GM23338 (cell line): ENCODE measurements around the gene KLHL13. TPM values are rescaled to one million over a fixed set of nuclear protein-coding genes. Genes with fewer than 3 reads are reported as not detected.
"Not testable (repeated sequence)": the region's sequence is repeated elsewhere in the genome, so short reads cannot be mapped to it uniquely, and the experiment has no call there.

Source experiments
- ATAC-seq: fragments of 200-7000 bp; cut with Tn5 transposase; 3 replicates; pipeline ENCODE4 v1.9.1; 2020
- DNase-seq: peaks from one replicate; pipeline ENCODE4 v3.0.0-alpha.2; 2015; ENCODE audit warnings: low spot score
- H2AFZ ChIP-seq: fragments of 200-600 bp; sonication (generic); 2 replicates; pipeline ENCODE4 v1.8.0; 2016; ENCODE audit warnings: antibody characterized with exemption, mild to moderate bottlenecking, moderate library complexity
- H3F3A ChIP-seq: fragments of 200-600 bp; sonication (generic); replicated peaks from 2 replicates; pipeline ENCODE4 v1.8.0; 2017; ENCODE audit warnings: antibody characterized with exemption, mixed run types, low read depth
- H3K27ac ChIP-seq: fragments of 200-600 bp; sonication (generic); 2 replicates; pipeline ENCODE4 v1.6.1; 2016; ENCODE audit warnings: low read depth
- H3K27me3 ChIP-seq: fragments of 200-600 bp; sonication (generic); 2 replicates; pipeline ENCODE4 v1.8.0; 2016; ENCODE audit warnings: mild to moderate bottlenecking, mixed run types, moderate library complexity; ENCODE audit not compliant: insufficient read depth
- H3K36me3 ChIP-seq: fragments of 200-600 bp; sonication (generic); 2 replicates; pipeline ENCODE4 v1.8.0; 2016; ENCODE audit warnings: mild to moderate bottlenecking; ENCODE audit not compliant: insufficient read depth
- H3K4me1 ChIP-seq: fragments of 200-600 bp; sonication (generic); 2 replicates; pipeline ENCODE4 v1.8.0; 2016; ENCODE audit warnings: mild to moderate bottlenecking, moderate library complexity; ENCODE audit not compliant: insufficient read depth
- H3K4me2 ChIP-seq: fragments of 200-600 bp; sonication (generic); 2 replicates; pipeline ENCODE4 v1.7.1; 2017; ENCODE audit warnings: mixed run types
- H3K4me3 ChIP-seq: fragments of 200-600 bp; sonication (generic); 2 replicates; pipeline ENCODE4 v1.6.1; 2016; ENCODE audit warnings: mixed run types
- H3K79me2 ChIP-seq: fragments of 200-600 bp; sonication (generic); replicated peaks from 2 replicates; pipeline ENCODE4 v1.8.0; 2017; ENCODE audit warnings: mild to moderate bottlenecking; ENCODE audit not compliant: insufficient read depth
- H3K9me2 ChIP-seq: fragments of 200-600 bp; sonication (generic); 2 replicates; pipeline ENCODE4 v1.8.0; 2017; ENCODE audit not compliant: insufficient read depth
- H4K20me1 ChIP-seq: fragments of 200-600 bp; sonication (generic); replicated peaks from 2 replicates; pipeline ENCODE4 v1.8.0; 2017; ENCODE audit warnings: mild to moderate bottlenecking; ENCODE audit not compliant: insufficient read depth
- H3K27ac Mint-ChIP-seq: 2 replicates; pipeline ENCODE4 v1.8.0; 2020; ENCODE audit warnings: inconsistent platforms, mild to moderate bottlenecking, moderate library complexity, mixed read lengths
- H3K27me3 Mint-ChIP-seq: 3 replicates; pipeline ENCODE4 v1.8.0; 2022; ENCODE audit warnings: low read depth, mild to moderate bottlenecking, moderate library complexity, mixed read lengths, inconsistent platforms; ENCODE audit not compliant: insufficient read depth, poor library complexity
- H3K36me3 Mint-ChIP-seq: 3 replicates; pipeline ENCODE4 v1.8.0; 2021; ENCODE audit warnings: low read depth, mild to moderate bottlenecking, inconsistent platforms, moderate library complexity, mixed read lengths
- H3K4me1 Mint-ChIP-seq: 3 replicates; pipeline ENCODE4 v1.8.0; 2020; ENCODE audit warnings: mild to moderate bottlenecking, inconsistent platforms, mixed read lengths
- H3K4me3 Mint-ChIP-seq: 3 replicates; pipeline ENCODE4 v1.8.0; 2021; ENCODE audit warnings: moderate library complexity, mild to moderate bottlenecking, inconsistent platforms, mixed read lengths
- H3K9me3 Mint-ChIP-seq: 3 replicates; pipeline ENCODE4 v1.8.0; 2020; ENCODE audit warnings: moderate library complexity, mild to moderate bottlenecking, inconsistent platforms, mixed read lengths
- CREB1 ChIP-seq: fragments of 250-450 bp; sonication (Bioruptor Pico); IDR thresholded peaks from 2 replicates; pipeline ENCODE4 v1.5.0; 2020; ENCODE audit warnings: low read depth, mild to moderate bottlenecking, moderate library complexity
- NANOG ChIP-seq: IDR thresholded peaks from 2 replicates; pipeline ENCODE4 v1.6.1; 2016; ENCODE audit warnings: antibody characterized with exemption, borderline replicate concordance
- POLR2AphosphoS5 ChIP-seq: IDR thresholded peaks from 2 replicates; pipeline ENCODE4 v1.6.1; 2016; ENCODE audit warnings: antibody characterized with exemption, low read depth
- ZNF462 ChIP-seq: fragments of 250-450 bp; sonication (Bioruptor Pico); IDR thresholded peaks from 2 replicates; pipeline ENCODE4 v1.5.0; 2020; ENCODE audit warnings: mild to moderate bottlenecking, moderate library complexity
- polyA plus RNA-seq: library from polyadenylated mRNA; unstranded; fragments of >200 nt; fragmentation: Nextera tagmentation; extraction: Ambion mirVana; gene quantifications from 2 replicates; pipeline ENCODE4 v1.2.1, GENCODE V29; 2016
- total RNA-seq: library from RNA; depleted of rRNA; stranded (reverse); fragments of >200 nt; shearing (Covaris generic); gene quantifications from 2 replicates; pipeline ENCODE4 v1.2.3, GENCODE V29; 2014
- TF ChIP-seq, protein P1 (sequence below), 2 experiments: fragments of 200-600 bp in 1 of 2; sonication (generic) in 1 of 2; conservative IDR thresholded peaks; 2 replicates each; pipeline versions ENCODE4 v1.5.1 to v1.6.1; 2016 to 2017; ENCODE audit warnings: antibody characterized with exemption in 2 of 2, low read depth in 2 of 2, mild to moderate bottlenecking in 2 of 2, moderate library complexity in 1 of 2
- TF ChIP-seq, protein P2 (sequence below): IDR thresholded peaks from 2 replicates; pipeline ENCODE4 v1.6.1; 2016; ENCODE audit warnings: antibody characterized with exemption
- TF ChIP-seq, protein P3 (sequence below): IDR thresholded peaks from one replicate; pipeline ENCODE4 v1.6.1; 2018; ENCODE audit warnings: antibody characterized with exemption; ENCODE audit not compliant: unreplicated experiment

Gene KLHL13
- total and polyA plus RNA-seq, 2 experiments from 2014 or later = 5.9 to 10.9 TPM

DNA sequence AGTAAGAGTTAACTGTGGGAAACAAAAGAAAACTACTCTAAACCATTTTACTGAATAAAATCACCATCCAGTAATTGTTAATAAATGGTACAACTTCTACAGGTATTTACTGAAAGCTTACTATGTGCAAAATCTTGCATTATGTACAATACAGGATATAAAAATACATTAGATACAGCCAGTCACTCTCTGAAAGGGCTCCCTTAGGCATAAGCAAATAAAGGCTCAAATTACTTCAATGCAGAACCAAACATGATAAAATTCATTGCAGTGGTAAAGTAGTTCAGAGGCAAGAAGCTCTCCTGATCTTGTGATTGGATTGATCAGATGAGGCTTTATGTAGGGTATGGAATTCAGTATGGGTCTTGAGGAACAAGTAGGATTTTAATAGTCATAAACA lies 100.2 kb downstream of the KLHL13 start (continued):
- TF ChIP-seq ZNF462 = no peak
- no peak for TF ChIP-seq NANOG

GRCh38 chrX:118002417-118002816 lies 114.2 kb downstream of the KLHL13 start:
- H3K4me3 ChIP-seq, H3F3A ChIP-seq, H3K36me3 ChIP-seq, H4K20me1 ChIP-seq, DNase-seq, H3K4me2 ChIP-seq, H3K27me3 Mint-ChIP-seq, H3K36me3 Mint-ChIP-seq, H3K27ac Mint-ChIP-seq, H3K9me3 Mint-ChIP-seq, H3K79me2 ChIP-seq, H3K4me1 Mint-ChIP-seq, H3K27me3 ChIP-seq, H3K9me2 ChIP-seq, H3K4me3 Mint-ChIP-seq, H3K4me1 ChIP-seq, ATAC-seq, H3K27ac ChIP-seq, H2AFZ ChIP-seq: not testable (repeated sequence)

DNA sequence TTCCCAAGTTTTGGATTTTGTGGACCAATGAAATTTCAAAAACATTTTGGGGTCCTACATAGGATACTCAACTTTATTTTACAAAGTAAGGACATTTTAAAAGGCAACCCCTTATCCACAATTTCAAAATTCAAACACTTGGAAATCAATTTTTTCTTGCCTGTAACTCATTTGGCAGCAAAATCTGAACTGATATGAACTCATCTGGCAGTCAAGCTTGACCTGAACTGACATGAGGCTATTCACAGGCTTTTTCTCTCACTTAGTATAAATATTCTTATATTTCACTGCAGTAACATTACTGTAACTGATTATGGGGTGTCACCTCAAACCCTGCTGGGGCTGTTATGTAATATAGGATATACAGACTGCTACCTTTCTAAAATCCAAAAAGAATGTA lies 116.1 kb downstream of the KLHL13 start:
- no peaks in the 10 kb centered on the region for H3K36me3 ChIP-seq
- H3K27me3 ChIP-seq = no peaks in the 10 kb centered on the region
- H4K20me1 ChIP-seq = no peaks in the 10 kb centered on the region
- no peaks in the 10 kb centered on the region for H3K4me1 ChIP-seq
- H2AFZ ChIP-seq = no peak overlapping the region
- no peak overlapping the region for H3K27ac ChIP-seq
- no peaks in the 10 kb centered on the region for H3K4me1 Mint-ChIP-seq
- no peak for DNase-seq
- H3K27me3 Mint-ChIP-seq = no peaks in the 10 kb centered on the region
- H3K4me3 Mint-ChIP-seq = no peak overlapping the region
- H3K79me2 ChIP-seq = no peaks in the 10 kb centered on the region
- H3K9me2 ChIP-seq = no peaks in the 10 kb centered on the region
- H3K4me3 ChIP-seq = no peak overlapping the region
- H3F3A ChIP-seq = no peaks in the 10 kb centered on the region
- no peak overlapping the region for H3K4me2 ChIP-seq
- no peak for ATAC-seq
- no peak for TF ChIP-seq NANOG
- TF ChIP-seq POLR2AphosphoS5 = no peak
- TF ChIP-seq, protein P1, sequence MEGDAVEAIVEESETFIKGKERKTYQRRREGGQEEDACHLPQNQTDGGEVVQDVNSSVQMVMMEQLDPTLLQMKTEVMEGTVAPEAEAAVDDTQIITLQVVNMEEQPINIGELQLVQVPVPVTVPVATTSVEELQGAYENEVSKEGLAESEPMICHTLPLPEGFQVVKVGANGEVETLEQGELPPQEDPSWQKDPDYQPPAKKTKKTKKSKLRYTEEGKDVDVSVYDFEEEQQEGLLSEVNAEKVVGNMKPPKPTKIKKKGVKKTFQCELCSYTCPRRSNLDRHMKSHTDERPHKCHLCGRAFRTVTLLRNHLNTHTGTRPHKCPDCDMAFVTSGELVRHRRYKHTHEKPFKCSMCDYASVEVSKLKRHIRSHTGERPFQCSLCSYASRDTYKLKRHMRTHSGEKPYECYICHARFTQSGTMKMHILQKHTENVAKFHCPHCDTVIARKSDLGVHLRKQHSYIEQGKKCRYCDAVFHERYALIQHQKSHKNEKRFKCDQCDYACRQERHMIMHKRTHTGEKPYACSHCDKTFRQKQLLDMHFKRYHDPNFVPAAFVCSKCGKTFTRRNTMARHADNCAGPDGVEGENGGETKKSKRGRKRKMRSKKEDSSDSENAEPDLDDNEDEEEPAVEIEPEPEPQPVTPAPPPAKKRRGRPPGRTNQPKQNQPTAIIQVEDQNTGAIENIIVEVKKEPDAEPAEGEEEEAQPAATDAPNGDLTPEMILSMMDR (conservative IDR thresholded peaks at IDR 0.05; ENCODE audit: low read depth in 2 of 2) = no peak
- TF ChIP-seq, protein P2, sequence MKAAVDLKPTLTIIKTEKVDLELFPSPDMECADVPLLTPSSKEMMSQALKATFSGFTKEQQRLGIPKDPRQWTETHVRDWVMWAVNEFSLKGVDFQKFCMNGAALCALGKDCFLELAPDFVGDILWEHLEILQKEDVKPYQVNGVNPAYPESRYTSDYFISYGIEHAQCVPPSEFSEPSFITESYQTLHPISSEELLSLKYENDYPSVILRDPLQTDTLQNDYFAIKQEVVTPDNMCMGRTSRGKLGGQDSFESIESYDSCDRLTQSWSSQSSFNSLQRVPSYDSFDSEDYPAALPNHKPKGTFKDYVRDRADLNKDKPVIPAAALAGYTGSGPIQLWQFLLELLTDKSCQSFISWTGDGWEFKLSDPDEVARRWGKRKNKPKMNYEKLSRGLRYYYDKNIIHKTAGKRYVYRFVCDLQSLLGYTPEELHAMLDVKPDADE = no peak
- TF ChIP-seq, protein P3, sequence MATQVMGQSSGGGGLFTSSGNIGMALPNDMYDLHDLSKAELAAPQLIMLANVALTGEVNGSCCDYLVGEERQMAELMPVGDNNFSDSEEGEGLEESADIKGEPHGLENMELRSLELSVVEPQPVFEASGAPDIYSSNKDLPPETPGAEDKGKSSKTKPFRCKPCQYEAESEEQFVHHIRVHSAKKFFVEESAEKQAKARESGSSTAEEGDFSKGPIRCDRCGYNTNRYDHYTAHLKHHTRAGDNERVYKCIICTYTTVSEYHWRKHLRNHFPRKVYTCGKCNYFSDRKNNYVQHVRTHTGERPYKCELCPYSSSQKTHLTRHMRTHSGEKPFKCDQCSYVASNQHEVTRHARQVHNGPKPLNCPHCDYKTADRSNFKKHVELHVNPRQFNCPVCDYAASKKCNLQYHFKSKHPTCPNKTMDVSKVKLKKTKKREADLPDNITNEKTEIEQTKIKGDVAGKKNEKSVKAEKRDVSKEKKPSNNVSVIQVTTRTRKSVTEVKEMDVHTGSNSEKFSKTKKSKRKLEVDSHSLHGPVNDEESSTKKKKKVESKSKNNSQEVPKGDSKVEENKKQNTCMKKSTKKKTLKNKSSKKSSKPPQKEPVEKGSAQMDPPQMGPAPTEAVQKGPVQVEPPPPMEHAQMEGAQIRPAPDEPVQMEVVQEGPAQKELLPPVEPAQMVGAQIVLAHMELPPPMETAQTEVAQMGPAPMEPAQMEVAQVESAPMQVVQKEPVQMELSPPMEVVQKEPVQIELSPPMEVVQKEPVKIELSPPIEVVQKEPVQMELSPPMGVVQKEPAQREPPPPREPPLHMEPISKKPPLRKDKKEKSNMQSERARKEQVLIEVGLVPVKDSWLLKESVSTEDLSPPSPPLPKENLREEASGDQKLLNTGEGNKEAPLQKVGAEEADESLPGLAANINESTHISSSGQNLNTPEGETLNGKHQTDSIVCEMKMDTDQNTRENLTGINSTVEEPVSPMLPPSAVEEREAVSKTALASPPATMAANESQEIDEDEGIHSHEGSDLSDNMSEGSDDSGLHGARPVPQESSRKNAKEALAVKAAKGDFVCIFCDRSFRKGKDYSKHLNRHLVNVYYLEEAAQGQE = no peak
- no peak for TF ChIP-seq CREB1 (CRISPR knock-in tag)
- no peaks in the 10 kb centered on the region for H3K9me3 Mint-ChIP-seq
- no peaks in the 10 kb centered on the region for H3K36me3 Mint-ChIP-seq
- no peak overlapping the region for H3K27ac Mint-ChIP-seq
